ENCODE results near the gene SMARCAL1. TPM values are rescaled to one million over a fixed set of nuclear protein-coding genes. Genes with fewer than 3 reads are reported as not detected.

The SMARCAL1 gene
- total RNA-seq, 1 donor from 2014 or later: 5.3 TPM

GRCh38 chr2:216522892-216523502, 110.7 kb downstream of the SMARCAL1 start:
- DNase-seq (ENCODE audit: low spot score in 2 of 2): no peak
- Histone ChIP-seq H3K27ac (no peak overlapping the region), H3K27me3 (no peaks in the 10 kb centered on the region), H3K36me3 (no peaks in the 10 kb centered on the region), H3K4me1 (peaks cover 5 to 25% of the 10 kb centered on the region in 2 donors), H3K4me3 (no peak overlapping the region), H3K9me3 (peaks cover 0 to 6% of the 10 kb centered on the region in 2 donors)
- no peak for TF ChIP-seq CTCF (IDR thresholded peaks at IDR 0.05)
- intact Hi-C loops (cut with DNase I): loop anchor here (5.0 kb wide), 1 partner anchor 129 kb away; no protein-coding TSS in a partner anchor

GRCh38 chr2:216525972-216526371, 113.7 kb downstream of the SMARCAL1 start:
- Histone ChIP-seq H3K4me3 (no peak overlapping the region), H3K27me3 (no peaks in the 10 kb centered on the region), H3K27ac (peak overlapping the region; percentile 67 to 76), H3K36me3 (no peaks in the 10 kb centered on the region), H3K4me1 (peaks cover 5 to 15% of the 10 kb centered on the region in 2 donors), H3K9me3 (peaks cover 0 to 6% of the 10 kb centered on the region in 2 donors)
- DNase-seq (ENCODE audit: low spot score in 2 of 2): peak in 1 of 2 donors; percentile 51
- TF ChIP-seq CTCF (IDR thresholded peaks at IDR 0.05): no peak
- intact Hi-C loops (cut with DNase I): no loop called here

GRCh38 chr2:216526939-216527338, 114.7 kb downstream of the SMARCAL1 start:
- TF ChIP-seq CTCF (IDR thresholded peaks at IDR 0.05): no peak
- intact Hi-C loops (cut with DNase I): no loop called here
- Histone ChIP-seq H3K27ac (peak overlapping the region; percentile 67 to 76), H3K4me3 (no peak overlapping the region), H3K36me3 (no peaks in the 10 kb centered on the region), H3K4me1 (peaks cover 5 to 15% of the 10 kb centered on the region in 2 donors), H3K27me3 (no peaks in the 10 kb centered on the region), H3K9me3 (peaks cover 0 to 6% of the 10 kb centered on the region in 2 donors)
- DNase-seq (ENCODE audit: low spot score in 2 of 2): peak in 1 of 2 donors; percentile 9

GRCh38 chr2:216527600-216527999, 115.3 kb downstream of the SMARCAL1 start:
- no peak for TF ChIP-seq CTCF (IDR thresholded peaks at IDR 0.05)
- intact Hi-C loops (cut with DNase I): no loop called here
- H3K4me1 ChIP-seq: peaks cover 5 to 15% of the 10 kb centered on the region in 2 donors
- H3K4me3 ChIP-seq: no peak overlapping the region
- H3K9me3 ChIP-seq: peaks cover 0 to 6% of the 10 kb centered on the region in 2 donors
- no peaks in the 10 kb centered on the region for H3K36me3 ChIP-seq
- no peak for DNase-seq (ENCODE audit: low spot score in 2 of 2)
- no peaks in the 10 kb centered on the region for H3K27me3 ChIP-seq
- H3K27ac ChIP-seq: peak overlapping the region; percentile 67 to 76

GRCh38 chr2:216532562-216532961, 120.3 kb downstream of the SMARCAL1 start:
- intact Hi-C loops (cut with DNase I): loop anchor here (1.0 kb wide), 1 partner anchor 13 kb away; no protein-coding TSS in a partner anchor
- Histone ChIP-seq H3K27me3 (no peaks in the 10 kb centered on the region), H3K4me3 (no peak overlapping the region), H3K36me3 (no peaks in the 10 kb centered on the region), H3K9me3 (no peaks in the 10 kb centered on the region), H3K4me1 (peaks cover 12 to 30% of the 10 kb centered on the region in 2 donors), H3K27ac (peak overlapping the region; percentile 91 to 93)
- TF ChIP-seq CTCF (IDR thresholded peaks at IDR 0.05): no peak
- peak in 1 of 2 donors; percentile 42 for DNase-seq (ENCODE audit: low spot score in 2 of 2)

Other genes with a start within 250 kb of the SMARCAL1 start
- not detected for gene MARCHF4, start 40.0 kb upstream of the SMARCAL1 start, total RNA-seq
- 493 TPM for gene RPL37A, start 86.4 kb downstream of the SMARCAL1 start, total RNA-seq
- 1,691 TPM for gene IGFBP2, start 220.9 kb downstream of the SMARCAL1 start, total RNA-seq